Upper lobe of left lung (tissue), 4 donors: Measurements from ENCODE around the gene FN3KRP.

ENCODE experiments used
- CTCF ChIP-seq, 6 experiments: fragments of 450-650 bp in 4 of 6; fragments of 200-600 bp in 2 of 6; sonication (generic) in 2 of 6; IDR thresholded peaks; one replicate each; pipeline ENCODE4 v1.5.1; 2016 to 2019; ENCODE audit warnings: antibody characterized with exemption in 6 of 6
- EP300 ChIP-seq, 4 donors: sonication (generic); formaldehyde crosslinking; IDR thresholded peaks; one replicate each; pipeline ENCODE4 v1.5.1; 2017; ENCODE audit warnings: antibody characterized with exemption in 4 of 4, control low read depth in 2 of 4
- POLR2A ChIP-seq, 4 donors: fragments of 450-650 bp; IDR thresholded peaks; one replicate each; pipeline ENCODE4 v1.5.1; 2016 to 2017; ENCODE audit warnings: antibody characterized with exemption in 4 of 4, mild to moderate bottlenecking in 2 of 4
- POLR2AphosphoS5 ChIP-seq, 2 donors: sonication (generic); formaldehyde crosslinking; IDR thresholded peaks; one replicate each; pipeline ENCODE4 v1.5.1; 2017; ENCODE audit warnings: antibody characterized with exemption in 2 of 2

GRCh38 chr17:82679586-82680465 is 36.7 kb upstream of the FN3KRP start:
- no peak for TF ChIP-seq CTCF (IDR thresholded peaks at IDR 0.05)
- TF ChIP-seq POLR2AphosphoS5 (IDR thresholded peaks at IDR 0.05), result no peak
- no peak for TF ChIP-seq POLR2A (IDR thresholded peaks at IDR 0.05)
- TF ChIP-seq EP300 (IDR thresholded peaks at IDR 0.05), result no peak
